GM12875 (cell line): ENCODE measurements around the gene SLC27A5.
"Not testable (repeated sequence)": the region's sequence is repeated elsewhere in the genome, so short reads cannot be mapped to it uniquely, and the experiment has no call there.

ENCODE experiments used
- H3K4me3 ChIP-seq: one replicate; pipeline ENCODE4 v1.5.1; 2011; ENCODE audit warnings: low read depth, low read length, control low read depth
- TF ChIP-seq, protein P1 (sequence below): IDR thresholded peaks from 2 replicates; pipeline ENCODE4 v1.5.1; 2011; ENCODE audit warnings: low read depth, mild to moderate bottlenecking, control low read depth, inconsistent platforms, low read length, moderate library complexity, borderline replicate concordance; ENCODE audit not compliant: insufficient read depth

SLC27A5 gene

DNA sequence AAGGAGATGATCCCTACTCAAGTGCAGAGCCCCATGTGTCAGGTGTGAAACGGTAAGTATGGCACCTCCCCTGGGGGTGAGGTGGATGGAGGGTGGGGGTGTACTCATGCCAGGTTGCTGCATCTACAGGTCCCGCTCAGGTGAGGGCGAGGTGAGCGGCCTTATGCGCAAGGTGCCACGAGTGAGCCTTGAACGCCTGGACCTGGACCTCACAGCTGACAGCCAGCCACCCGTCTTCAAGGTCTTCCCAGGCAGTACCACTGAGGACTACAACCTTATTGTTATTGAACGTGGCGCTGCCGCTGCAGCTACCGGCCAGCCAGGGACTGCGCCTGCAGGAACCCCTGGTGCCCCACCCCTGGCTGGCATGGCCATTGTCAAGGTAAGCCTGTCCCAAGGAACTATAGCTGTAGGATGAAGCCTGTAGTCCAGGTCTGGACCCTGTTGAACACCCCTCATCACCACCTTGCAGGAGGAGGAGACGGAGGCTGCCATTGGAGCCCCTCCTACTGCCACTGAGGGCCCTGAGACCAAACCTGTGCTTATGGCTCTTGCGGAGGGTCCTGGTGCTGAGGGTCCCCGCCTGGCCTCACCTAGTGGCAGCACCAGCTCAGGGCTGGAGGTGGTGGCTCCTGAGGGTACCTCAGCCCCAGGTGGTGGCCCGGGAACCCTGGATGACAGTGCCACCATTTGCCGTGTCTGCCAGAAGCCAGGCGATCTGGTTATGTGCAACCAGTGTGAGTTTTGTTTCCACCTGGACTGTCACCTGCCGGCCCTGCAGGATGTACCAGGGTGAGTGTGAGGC is 37.3 kb upstream of the SLC27A5 start:
- TF ChIP-seq, protein P1, sequence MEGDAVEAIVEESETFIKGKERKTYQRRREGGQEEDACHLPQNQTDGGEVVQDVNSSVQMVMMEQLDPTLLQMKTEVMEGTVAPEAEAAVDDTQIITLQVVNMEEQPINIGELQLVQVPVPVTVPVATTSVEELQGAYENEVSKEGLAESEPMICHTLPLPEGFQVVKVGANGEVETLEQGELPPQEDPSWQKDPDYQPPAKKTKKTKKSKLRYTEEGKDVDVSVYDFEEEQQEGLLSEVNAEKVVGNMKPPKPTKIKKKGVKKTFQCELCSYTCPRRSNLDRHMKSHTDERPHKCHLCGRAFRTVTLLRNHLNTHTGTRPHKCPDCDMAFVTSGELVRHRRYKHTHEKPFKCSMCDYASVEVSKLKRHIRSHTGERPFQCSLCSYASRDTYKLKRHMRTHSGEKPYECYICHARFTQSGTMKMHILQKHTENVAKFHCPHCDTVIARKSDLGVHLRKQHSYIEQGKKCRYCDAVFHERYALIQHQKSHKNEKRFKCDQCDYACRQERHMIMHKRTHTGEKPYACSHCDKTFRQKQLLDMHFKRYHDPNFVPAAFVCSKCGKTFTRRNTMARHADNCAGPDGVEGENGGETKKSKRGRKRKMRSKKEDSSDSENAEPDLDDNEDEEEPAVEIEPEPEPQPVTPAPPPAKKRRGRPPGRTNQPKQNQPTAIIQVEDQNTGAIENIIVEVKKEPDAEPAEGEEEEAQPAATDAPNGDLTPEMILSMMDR, result no peak
- no peak overlapping the region for H3K4me3 ChIP-seq

DNA sequence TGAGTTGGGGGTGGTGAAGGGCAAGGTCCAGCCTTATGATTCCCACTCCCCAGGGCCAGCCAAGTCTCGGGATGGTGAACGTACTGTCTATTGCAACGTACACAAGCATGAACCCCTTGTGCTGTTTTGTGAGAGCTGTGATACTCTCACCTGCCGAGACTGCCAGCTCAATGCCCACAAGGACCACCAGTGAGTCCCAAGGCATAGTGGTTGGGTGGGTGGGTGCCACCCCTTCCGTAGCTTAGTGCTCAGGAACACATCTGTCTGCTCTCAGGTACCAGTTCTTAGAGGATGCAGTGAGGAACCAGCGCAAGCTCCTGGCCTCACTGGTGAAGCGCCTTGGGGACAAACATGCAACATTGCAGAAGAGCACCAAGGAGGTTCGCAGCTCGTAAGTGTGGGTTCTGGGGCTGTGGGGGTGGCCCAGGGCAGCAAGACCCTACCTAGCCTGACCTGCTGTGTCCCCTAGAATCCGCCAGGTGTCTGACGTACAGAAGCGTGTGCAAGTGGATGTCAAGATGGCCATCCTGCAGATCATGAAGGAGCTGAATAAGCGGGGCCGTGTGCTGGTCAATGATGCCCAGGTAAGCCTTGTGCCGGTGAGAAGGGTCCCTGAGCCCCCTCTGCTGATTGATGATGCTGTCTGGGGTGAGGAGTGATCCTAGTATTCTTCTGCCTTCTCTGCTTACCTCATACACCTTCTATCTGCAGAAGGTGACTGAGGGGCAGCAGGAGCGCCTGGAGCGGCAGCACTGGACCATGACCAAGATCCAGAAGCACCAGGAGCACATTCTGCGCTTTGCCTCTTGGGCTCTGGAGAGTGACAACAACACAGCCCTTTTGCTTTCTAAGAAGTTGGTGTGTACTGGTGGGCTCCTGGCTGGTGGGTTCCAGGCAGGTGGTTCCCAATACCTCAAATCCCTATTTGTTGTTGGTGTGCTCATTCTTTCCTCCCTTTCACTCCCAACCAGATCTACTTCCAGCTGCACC is 35.8 kb upstream of the SLC27A5 start:
- TF ChIP-seq, protein P1, result no peak
- H3K4me3 ChIP-seq, result no peak overlapping the region

DNA sequence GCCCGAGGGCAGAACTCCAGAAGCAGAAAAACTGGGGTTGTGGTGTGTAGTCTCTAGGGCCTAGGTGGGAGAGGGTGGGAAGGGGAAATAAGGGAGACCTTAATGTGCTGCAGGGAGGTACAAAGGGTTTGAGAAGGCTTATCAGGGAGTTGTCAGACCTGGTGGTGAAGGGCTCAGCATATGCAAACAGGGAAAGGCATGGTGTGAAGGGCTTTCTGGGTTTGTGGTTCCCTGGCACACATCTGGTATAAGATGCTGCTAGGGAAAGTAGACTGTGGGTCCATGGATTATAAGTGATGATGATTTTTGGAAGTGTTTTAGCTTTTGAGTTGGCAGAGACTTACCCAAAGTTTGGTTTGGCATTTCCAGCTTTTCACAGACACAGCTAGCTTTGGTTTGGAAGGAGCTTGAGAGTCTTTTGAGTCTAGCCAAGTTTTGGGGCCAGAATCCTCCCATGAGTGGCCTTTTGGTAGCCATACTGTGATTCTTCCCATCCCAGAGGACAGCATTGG is 34.3 kb upstream of the SLC27A5 start:
- H3K4me3 ChIP-seq, result peak overlapping the region; percentile 99
- TF ChIP-seq, protein P1, result no peak

DNA sequence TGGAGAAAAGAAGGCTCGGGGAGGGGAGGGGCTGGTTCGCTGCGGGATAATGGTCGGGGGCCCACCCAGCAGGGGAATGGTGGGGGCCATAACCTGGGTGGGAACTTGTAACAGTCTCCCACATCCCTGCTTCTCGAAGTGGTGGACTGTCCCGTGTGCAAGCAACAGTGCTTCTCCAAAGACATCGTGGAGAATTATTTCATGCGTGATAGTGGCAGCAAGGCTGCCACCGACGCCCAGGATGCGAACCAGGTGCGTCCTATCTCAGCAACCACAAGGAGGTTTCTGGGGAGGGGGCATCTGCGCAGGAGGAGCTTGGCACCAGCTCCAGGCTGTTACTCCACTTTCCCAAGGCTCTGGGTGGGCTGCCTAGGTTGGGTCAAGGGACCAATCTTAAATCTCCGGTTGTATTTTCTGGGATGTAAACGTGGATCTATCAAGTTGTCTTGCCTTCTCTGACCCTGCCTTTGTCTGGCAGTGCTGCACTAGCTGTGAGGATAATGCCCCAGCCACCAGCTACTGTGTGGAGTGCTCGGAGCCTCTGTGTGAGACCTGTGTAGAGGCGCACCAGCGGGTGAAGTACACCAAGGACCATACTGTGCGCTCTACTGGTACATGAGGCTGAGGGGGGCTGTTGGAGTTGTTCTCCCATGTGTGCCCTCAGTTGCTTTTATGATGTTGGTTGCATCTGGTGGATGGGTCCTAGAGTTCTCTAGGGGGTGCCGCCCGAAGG is 33.7 kb upstream of the SLC27A5 start:
- peak overlapping the region; percentile 99 for H3K4me3 ChIP-seq
- TF ChIP-seq, protein P1, result no peak

DNA sequence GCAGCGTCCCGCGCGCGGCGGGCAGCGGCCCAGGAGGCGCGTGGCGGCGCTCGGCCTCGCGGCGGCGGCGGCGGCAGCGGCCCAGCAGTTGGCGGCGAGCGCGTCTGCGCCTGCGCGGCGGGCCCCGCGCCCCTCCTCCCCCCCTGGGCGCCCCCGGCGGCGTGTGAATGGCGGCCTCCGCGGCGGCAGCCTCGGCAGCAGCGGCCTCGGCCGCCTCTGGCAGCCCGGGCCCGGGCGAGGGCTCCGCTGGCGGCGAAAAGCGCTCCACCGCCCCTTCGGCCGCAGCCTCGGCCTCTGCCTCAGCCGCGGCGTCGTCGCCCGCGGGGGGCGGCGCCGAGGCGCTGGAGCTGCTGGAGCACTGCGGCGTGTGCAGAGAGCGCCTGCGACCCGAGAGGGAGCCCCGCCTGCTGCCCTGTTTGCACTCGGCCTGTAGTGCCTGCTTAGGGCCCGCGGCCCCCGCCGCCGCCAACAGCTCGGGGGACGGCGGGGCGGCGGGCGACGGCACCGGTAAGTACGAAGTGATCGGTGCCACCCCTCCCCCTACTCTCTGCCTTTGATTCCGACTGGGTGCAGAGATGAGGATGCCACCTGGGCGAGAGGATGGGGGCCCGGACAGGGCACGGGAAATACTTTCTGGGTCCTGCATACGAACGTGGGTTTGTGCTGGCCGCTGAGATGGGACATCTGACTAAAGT is 32.9 kb upstream of the SLC27A5 start:
- H3K4me3 ChIP-seq, result peak overlapping the region; percentile 99
- TF ChIP-seq, protein P1, result no peak

DNA sequence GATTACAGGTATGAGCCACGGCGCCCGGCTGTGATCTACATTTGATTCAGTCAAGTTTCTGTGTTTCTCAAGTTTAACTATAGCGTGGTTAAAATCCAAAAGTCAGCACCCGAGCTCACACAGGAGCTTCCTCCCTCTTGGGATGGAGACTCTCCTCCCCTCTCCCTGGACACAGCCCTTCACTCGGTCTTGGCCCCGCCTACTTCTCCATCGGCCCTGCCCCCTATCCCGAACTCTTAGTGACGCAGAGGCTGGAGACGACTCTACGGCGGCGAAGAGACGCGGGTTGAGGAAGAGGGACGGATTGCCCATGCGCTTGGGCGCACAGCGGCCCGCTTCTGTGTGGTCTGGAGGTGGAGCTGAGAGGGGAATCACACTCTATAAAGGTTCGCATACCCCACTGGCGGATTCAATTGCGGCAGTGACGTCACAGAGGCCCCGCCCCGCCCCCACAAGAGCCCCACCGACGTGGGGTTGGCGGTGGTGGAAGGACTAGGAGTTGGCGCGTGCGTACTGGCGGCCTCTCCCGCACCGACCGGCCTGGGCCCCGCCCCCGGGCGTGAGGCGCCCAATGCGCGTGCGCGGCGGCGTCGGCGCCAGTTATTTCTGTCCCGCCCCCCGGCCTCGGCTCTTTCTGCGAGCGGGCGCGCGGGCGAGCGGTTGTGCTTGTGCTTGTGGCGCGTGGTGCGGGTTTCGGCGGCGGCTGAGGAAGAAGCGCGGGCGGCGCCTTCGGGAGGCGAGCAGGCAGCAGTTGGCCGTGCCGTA is 32.2 kb upstream of the SLC27A5 start, which contains the start of gene TRIM28:
Gene TRIM28 (plus strand): TSS at position 239 of the 765 bp plus-strand sequence. CDS start 694 bp downstream, outside the sequence.
- TF ChIP-seq, protein P1, result no peak
- peak within 1 kb of the TSS; percentile 99 for H3K4me3 ChIP-seq

DNA sequence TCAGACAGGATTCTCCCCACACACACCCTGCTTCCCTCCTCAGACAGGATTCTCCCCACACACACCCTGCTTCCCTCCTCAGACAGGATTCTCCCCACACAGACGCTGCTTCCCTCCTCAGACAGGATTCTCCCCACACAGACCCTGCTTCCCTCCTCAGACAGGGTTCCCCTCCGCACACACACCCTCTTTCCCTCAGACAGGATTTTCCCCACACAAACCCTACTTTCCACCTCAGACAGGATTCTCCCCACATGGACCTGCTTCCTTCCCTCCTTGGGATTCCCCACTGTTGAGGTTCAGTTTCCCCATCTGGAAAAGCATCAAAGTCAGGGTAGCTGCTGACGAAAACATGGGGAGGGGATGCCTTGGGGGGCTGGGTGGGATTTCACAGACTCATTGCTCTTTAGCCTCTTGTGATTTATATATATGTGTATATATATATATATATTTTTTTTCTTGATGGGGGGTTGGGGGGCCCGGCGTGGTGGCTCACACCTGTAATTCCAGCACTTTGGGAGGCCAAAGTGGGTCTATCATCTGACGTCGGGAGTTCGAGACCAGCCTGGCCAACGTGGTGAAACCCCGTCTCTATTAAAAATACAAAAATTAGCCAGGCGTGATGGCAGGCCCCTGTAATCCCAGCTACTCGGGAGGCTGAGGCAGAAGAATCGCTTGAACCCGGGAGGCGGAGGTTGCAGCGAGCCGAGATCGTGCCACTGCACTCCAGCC is 31.0 kb upstream of the SLC27A5 start:
- H3K4me3 ChIP-seq, result not testable (repeated sequence)

DNA sequence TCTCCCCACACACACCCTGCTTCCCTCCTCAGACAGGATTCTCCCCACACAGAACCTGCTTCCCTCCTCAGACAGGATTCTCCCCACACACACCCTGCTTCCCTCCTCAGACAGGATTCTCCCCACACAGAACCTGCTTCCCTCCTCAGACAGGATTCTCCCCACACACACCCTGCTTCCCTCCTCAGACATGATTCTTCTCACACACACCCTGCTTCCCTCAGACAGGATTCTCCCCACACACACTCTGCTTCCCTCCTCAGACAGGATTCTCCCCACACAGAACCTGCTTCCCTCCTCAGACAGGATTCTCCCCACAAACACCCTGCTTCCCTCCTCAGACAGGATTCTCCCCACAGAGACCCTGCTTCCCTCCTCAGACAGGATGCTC is 27.4 kb upstream of the SLC27A5 start:
- H3K4me3 ChIP-seq, result not testable (repeated sequence)
